ENCODE data around the gene PRDM8.

Gene PRDM8

DNA sequence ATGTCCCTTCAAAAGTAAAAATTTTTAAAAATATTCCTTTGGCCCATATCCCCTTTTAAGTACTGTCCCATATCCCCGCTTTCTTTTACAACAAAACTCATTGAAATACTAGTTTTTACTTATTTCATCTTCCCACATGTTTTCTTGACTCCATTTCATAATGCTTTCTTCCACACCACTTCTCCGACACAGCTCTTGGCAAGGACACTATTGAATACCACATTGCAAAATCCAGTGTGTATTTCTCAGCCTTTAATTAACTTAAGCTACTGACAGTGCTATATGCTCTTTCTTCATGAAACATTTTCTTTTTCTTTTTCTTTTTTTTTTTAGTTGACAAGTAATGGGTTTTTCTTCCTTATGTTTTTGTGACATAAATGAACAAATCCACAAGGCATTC lies 28.8 kb downstream of the PRDM8 start:
- TF ChIP-seq, protein P1, sequence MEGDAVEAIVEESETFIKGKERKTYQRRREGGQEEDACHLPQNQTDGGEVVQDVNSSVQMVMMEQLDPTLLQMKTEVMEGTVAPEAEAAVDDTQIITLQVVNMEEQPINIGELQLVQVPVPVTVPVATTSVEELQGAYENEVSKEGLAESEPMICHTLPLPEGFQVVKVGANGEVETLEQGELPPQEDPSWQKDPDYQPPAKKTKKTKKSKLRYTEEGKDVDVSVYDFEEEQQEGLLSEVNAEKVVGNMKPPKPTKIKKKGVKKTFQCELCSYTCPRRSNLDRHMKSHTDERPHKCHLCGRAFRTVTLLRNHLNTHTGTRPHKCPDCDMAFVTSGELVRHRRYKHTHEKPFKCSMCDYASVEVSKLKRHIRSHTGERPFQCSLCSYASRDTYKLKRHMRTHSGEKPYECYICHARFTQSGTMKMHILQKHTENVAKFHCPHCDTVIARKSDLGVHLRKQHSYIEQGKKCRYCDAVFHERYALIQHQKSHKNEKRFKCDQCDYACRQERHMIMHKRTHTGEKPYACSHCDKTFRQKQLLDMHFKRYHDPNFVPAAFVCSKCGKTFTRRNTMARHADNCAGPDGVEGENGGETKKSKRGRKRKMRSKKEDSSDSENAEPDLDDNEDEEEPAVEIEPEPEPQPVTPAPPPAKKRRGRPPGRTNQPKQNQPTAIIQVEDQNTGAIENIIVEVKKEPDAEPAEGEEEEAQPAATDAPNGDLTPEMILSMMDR (IDR thresholded peaks at IDR 0.05; ENCODE audit: low read depth, low read length, missing control alignments): no peak
- Histone ChIP-seq H3K27me3 (replicated peaks) (no peaks in the 10 kb centered on the region), H3K4me3 (ENCODE audit: low read depth, low read length) (no peak overlapping the region), H3K36me3 (replicated peaks) (no peaks in the 10 kb centered on the region), H3K27ac (no peak overlapping the region)
- in situ Hi-C loops (cut with HindIII; ENCODE audit: low pct_ligation_motif_present, low sequenced_read_pairs): no loop called here
- DNase-seq: no peak

DNA sequence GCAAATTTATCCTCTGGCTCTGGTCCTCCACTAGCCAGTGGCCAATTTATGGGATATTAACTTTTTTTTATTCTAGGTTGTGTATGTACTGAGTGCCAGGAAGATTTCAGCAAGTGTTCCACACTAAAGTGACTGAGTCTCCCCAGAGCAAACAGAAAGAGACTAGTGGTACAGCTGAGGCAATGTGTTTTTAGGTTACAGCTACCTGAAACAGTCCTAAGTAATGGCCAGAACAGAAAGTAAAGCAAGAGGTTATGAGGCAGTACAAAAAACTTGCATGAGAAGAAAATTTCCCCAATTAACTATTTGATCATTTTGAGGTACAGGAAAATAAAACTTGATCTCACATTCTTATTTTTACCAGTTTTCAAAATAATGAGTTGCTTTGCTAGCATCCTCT lies 31.2 kb downstream of the PRDM8 start:
- no peak overlapping the region for H3K4me3 ChIP-seq (ENCODE audit: low read depth, low read length)
- in situ Hi-C loops (cut with HindIII; ENCODE audit: low pct_ligation_motif_present, low sequenced_read_pairs): no loop called here
- no peaks in the 10 kb centered on the region for H3K27me3 ChIP-seq (replicated peaks)
- TF ChIP-seq, protein P1 (IDR thresholded peaks at IDR 0.05; ENCODE audit: low read depth, low read length, missing control alignments): no peak
- DNase-seq: no peak
- H3K27ac ChIP-seq: no peak overlapping the region
- no peaks in the 10 kb centered on the region for H3K36me3 ChIP-seq (replicated peaks)

DNA sequence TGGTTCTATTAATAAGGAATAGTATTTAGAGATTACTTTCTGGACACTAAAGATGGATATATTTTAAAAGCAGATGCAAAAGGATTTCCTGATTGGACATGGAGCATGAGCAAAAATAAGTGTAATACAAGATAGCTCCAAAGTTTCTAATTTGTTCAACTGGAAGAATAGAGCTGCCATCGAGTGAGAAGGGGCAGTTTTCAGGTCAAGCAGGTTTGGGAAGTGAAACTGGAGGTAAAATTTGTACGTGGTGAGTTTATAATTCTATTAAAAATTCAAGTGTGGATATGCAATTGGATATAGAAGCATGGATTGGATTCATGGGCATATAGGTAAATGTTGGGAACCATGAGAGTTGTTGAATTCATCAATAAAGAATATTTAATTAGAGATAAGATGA lies 31.8 kb downstream of the PRDM8 start:
- TF ChIP-seq, protein P1 (IDR thresholded peaks at IDR 0.05; ENCODE audit: low read depth, low read length, missing control alignments): no peak
- in situ Hi-C loops (cut with HindIII; ENCODE audit: low pct_ligation_motif_present, low sequenced_read_pairs): no loop called here
- no peak overlapping the region for H3K4me3 ChIP-seq (ENCODE audit: low read depth, low read length)
- H3K27me3 ChIP-seq (replicated peaks): no peaks in the 10 kb centered on the region
- no peak for DNase-seq
- no peak overlapping the region for H3K27ac ChIP-seq
- no peaks in the 10 kb centered on the region for H3K36me3 ChIP-seq (replicated peaks)

GRCh38 chr4:80229590-80229989 lies 32.3 kb downstream of the PRDM8 start:
- no peaks in the 10 kb centered on the region for H3K36me3 ChIP-seq (replicated peaks)
- H3K27ac ChIP-seq: no peak overlapping the region
- H3K4me3 ChIP-seq (ENCODE audit: low read depth, low read length): no peak overlapping the region
- in situ Hi-C loops (cut with HindIII; ENCODE audit: low pct_ligation_motif_present, low sequenced_read_pairs): no loop called here
- DNase-seq: no peak
- TF ChIP-seq, protein P1 (IDR thresholded peaks at IDR 0.05; ENCODE audit: low read depth, low read length, missing control alignments): no peak
- no peaks in the 10 kb centered on the region for H3K27me3 ChIP-seq (replicated peaks)

DNA sequence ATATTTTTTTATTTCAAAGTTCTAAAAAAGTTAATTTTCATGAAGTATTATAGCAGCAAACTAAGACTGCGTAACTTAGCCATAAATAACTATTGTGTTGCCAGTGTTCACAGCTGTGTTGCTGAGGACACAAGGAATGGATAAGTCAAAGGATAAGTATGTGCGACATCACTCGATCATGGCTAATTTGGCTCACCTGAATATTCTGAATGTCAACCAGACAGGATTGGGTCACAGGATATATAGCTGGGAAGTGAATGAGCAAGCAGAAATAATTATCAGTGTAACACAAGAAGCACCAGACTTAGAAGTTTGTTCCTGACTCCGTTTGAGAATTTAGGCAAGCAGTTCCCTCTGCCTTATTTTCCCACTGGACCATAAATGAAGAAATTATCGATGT lies 33.9 kb downstream of the PRDM8 start:
- no peaks in the 10 kb centered on the region for H3K27me3 ChIP-seq (replicated peaks)
- no peak overlapping the region for H3K4me3 ChIP-seq (ENCODE audit: low read depth, low read length)
- in situ Hi-C loops (cut with HindIII; ENCODE audit: low pct_ligation_motif_present, low sequenced_read_pairs): no loop called here
- no peak for DNase-seq
- H3K27ac ChIP-seq: no peak overlapping the region
- no peaks in the 10 kb centered on the region for H3K36me3 ChIP-seq (replicated peaks)
- TF ChIP-seq, protein P1 (IDR thresholded peaks at IDR 0.05; ENCODE audit: low read depth, low read length, missing control alignments): no peak

GRCh38 chr4:80232707-80233370 lies 35.5 kb downstream of the PRDM8 start:
- Histone ChIP-seq H3K36me3 (replicated peaks) (no peaks in the 10 kb centered on the region), H3K27ac (no peak overlapping the region), H3K4me3 (ENCODE audit: low read depth, low read length) (no peak overlapping the region), H3K27me3 (replicated peaks) (no peaks in the 10 kb centered on the region)
- DNase-seq: no peak
- TF ChIP-seq, protein P1 (IDR thresholded peaks at IDR 0.05; ENCODE audit: low read depth, low read length, missing control alignments): no peak
- in situ Hi-C loops (cut with HindIII; ENCODE audit: low pct_ligation_motif_present, low sequenced_read_pairs): no loop called here

All from brain microvascular endothelial cell (primary cell).